GM21390 (cell line): ENCODE results near the gene ANAPC5.
"Not testable (repeated sequence)": the region's sequence is repeated elsewhere in the genome, so short reads cannot be mapped to it uniquely, and the experiment has no call there.

Source experiments
- ATAC-seq: cut with Tn5 transposase; IDR thresholded peaks from one replicate; pipeline ENCODE4 v1.9.1; 2021; ENCODE audit not compliant: unreplicated experiment

The ANAPC5 gene

GRCh38 chr12:121318121-121318520 lies 34.1 kb downstream of the ANAPC5 start:
- no peak for ATAC-seq

- ATAC-seq: no peak
These were observed 37.8 kb downstream of the ANAPC5 start for GRCh38 chr12:121314431-121314830.

GRCh38 chr12:121310231-121310630 lies 42.0 kb downstream of the ANAPC5 start:
- ATAC-seq: not testable (repeated sequence)

GRCh38 chr12:121307397-121307796 lies 44.8 kb downstream of the ANAPC5 start:
- not testable (repeated sequence) for ATAC-seq

- ATAC-seq: no peak
These were observed 47.9 kb downstream of the ANAPC5 start for GRCh38 chr12:121304306-121304705.

GRCh38 chr12:121301876-121302275 lies 50.3 kb downstream of the ANAPC5 start:
- ATAC-seq: no peak

GRCh38 chr12:121300083-121300819 lies 52.0 kb downstream of the ANAPC5 start:
- ATAC-seq: no peak

GRCh38 chr12:121299662-121300061 lies 52.5 kb downstream of the ANAPC5 start:
- no peak for ATAC-seq

GRCh38 chr12:121298411-121298810 lies 53.8 kb downstream of the ANAPC5 start:
- not testable (repeated sequence) for ATAC-seq

- no peak for ATAC-seq
These were observed 54.7 kb downstream of the ANAPC5 start for GRCh38 chr12:121297435-121297991.

- ATAC-seq: peak; percentile 61
These were observed 55.4 kb downstream of the ANAPC5 start, which contains the start of gene CAMKK2 for GRCh38 chr12:121296618-121297434. TSS of gene CAMKK2 (minus strand) at chr12:121296709. CDS start at chr12:121274526, 22,183 bp downstream.

GRCh38 chr12:121295746-121296617 lies 56.2 kb downstream of the ANAPC5 start:
- ATAC-seq: peak; percentile 22

- no peak for ATAC-seq
These were observed 57.0 kb downstream of the ANAPC5 start for GRCh38 chr12:121295116-121295745.

GRCh38 chr12:121294151-121294889 lies 57.9 kb downstream of the ANAPC5 start:
- ATAC-seq: no peak

- no peak for ATAC-seq
These were observed 58.6 kb downstream of the ANAPC5 start for GRCh38 chr12:121293603-121294002.

GRCh38 chr12:121290410-121290809 lies 61.8 kb downstream of the ANAPC5 start:
- no peak for ATAC-seq

- ATAC-seq: no peak
These were observed 62.2 kb downstream of the ANAPC5 start for GRCh38 chr12:121289962-121290361.

- ATAC-seq: no peak
These were observed 63.2 kb downstream of the ANAPC5 start for GRCh38 chr12:121288986-121289385.

- ATAC-seq: no peak
These were observed 63.9 kb downstream of the ANAPC5 start for GRCh38 chr12:121288158-121288845.
